Measurements from ENCODE around the gene ZNF546. TPM values are rescaled to one million over a fixed set of nuclear protein-coding genes. Genes with fewer than 3 reads are reported as not detected.
A peak's percentile ranks its signal among the peaks of the same experiment; 100 is the strongest.

The ZNF546 gene
- total RNA-seq, result 10 to 100 TPM in 3 of 7 donors, 1 to 10 TPM in 4; 7.3 to 15.1 (median 9.2) TPM
- 1 to 10 TPM; 1.4 to 2.3 (median 1.4) TPM for polyA plus RNA-seq
- long read RNA-seq, donor 1, result 0 reads
- long read RNA-seq, donor 2, result 0 reads

- peaks cover 10 to 30% (median 21%) of the 10 kb centered on the region in 6 donors for H3K4me1 ChIP-seq
- H3K9me3 ChIP-seq, result peaks cover 0 to 18% (median 14%) of the 10 kb centered on the region in 8 donors
- peak within 1 kb of the TSS; percentile 54 to 75 (median 69) for H3K4me3 ChIP-seq
- intact Hi-C loops (cut with DNase I; ENCODE audit: low total_unique reads), result no loop called here
- H3K36me3 ChIP-seq, result peaks cover 0 to 8% (median 2%) of the 10 kb centered on the region in 6 donors
- peak; percentile 97 for DNase-seq
- H3K27me3 ChIP-seq (replicated peaks in 1 of 7), result no peaks in the 10 kb centered on the region
- peak within 1 kb of the TSS; percentile 84 to 95 (median 91) for H3K27ac ChIP-seq
- 4 to 7% (median 5%) methylated on average over 40 to 53 of the region's 53 CpGs for WGBS, 5 donors
- peak; percentile 67 to 94 (median 79) for TF ChIP-seq POLR2A (IDR thresholded peaks at IDR 0.05)
- peak; percentile 99 for TF ChIP-seq POLR2AphosphoS5 (IDR thresholded peaks at IDR 0.05)
- TF ChIP-seq CTCF (IDR thresholded peaks at IDR 0.05 in 8 of 11, conservative IDR thresholded peaks at IDR 0.05 in 3 of 11), result peak in 2 of 11 experiments; percentile 12 to 19
Measured at GRCh38 chr19:39996811-39997637, at the start of gene ZNF546. TSS of gene ZNF546 (plus strand) at chr19:39997060. CDS start at chr19:39998327, 1,267 bp downstream.

- WGBS, 5 donors, result 84 to 98% (median 89%) methylated on average over 2 of the region's 2 CpGs
- Histone ChIP-seq H3K27me3 (replicated peaks in 1 of 7) (peaks cover 0 to 51% (median 0%) of the 10 kb centered on the region in 7 donors), H3K36me3 (no peaks in the 10 kb centered on the region), H3K4me1 (peaks cover 20 to 86% (median 30%) of the 10 kb centered on the region in 6 donors), H3K27ac (no peak overlapping the region), H3K9me3 (no peaks in the 10 kb centered on the region), H3K4me3 (no peak overlapping the region)
- DNase-seq, result no peak
- TF ChIP-seq POLR2AphosphoS5 (IDR thresholded peaks at IDR 0.05) (no peak), POLR2A (IDR thresholded peaks at IDR 0.05) (no peak), CTCF (IDR thresholded peaks at IDR 0.05 in 8 of 11, conservative IDR thresholded peaks at IDR 0.05 in 3 of 11) (no peak)
- intact Hi-C loops (cut with DNase I; ENCODE audit: low total_unique reads), result no loop called here
Measured at GRCh38 chr19:39949026-39949747, 47.7 kb upstream of the ZNF546 start.

- Histone ChIP-seq H3K4me1 (peaks cover 11 to 81% (median 23%) of the 10 kb centered on the region in 6 donors), H3K27ac (peak overlapping the region in 4 of 8 donors; percentile 18 to 89 (median 82)), H3K4me3 (no peak overlapping the region), H3K9me3 (no peaks in the 10 kb centered on the region), H3K27me3 (replicated peaks in 1 of 7) (peaks cover 0 to 52% (median 0%) of the 10 kb centered on the region in 7 donors), H3K36me3 (no peaks in the 10 kb centered on the region)
- no peak for DNase-seq
- WGBS, 5 donors, result 88 to 97% (median 95%) methylated on average over 2 of the region's 2 CpGs
- intact Hi-C loops (cut with DNase I; ENCODE audit: low total_unique reads), result no loop called here
- TF ChIP-seq POLR2A (IDR thresholded peaks at IDR 0.05) (no peak), CTCF (IDR thresholded peaks at IDR 0.05 in 8 of 11, conservative IDR thresholded peaks at IDR 0.05 in 3 of 11) (no peak), POLR2AphosphoS5 (IDR thresholded peaks at IDR 0.05) (no peak)
Measured at GRCh38 chr19:39951065-39951650, 45.7 kb upstream of the ZNF546 start.
